ENCODE data around the gene IL4. TPM values are rescaled to one million over a fixed set of nuclear protein-coding genes. Genes with fewer than 3 reads are reported as not detected.

The IL4 gene
- total and polyA plus RNA-seq, 2 of the 13 experiments (the other 11 are each of a cell fraction or from before 2014, with no cell fraction given), result not detected

- Histone ChIP-seq H3K79me2 (ENCODE audit: insufficient read depth, low read length) (no peaks in the 10 kb centered on the region), H3K27ac (ENCODE audit: extremely low read length, insufficient read depth, low read length) (no peak overlapping the region), H3K4me2 (ENCODE audit: low read depth, low read length) (no peak overlapping the region), H4K20me1 (ENCODE audit: insufficient read depth, low read length) (no peaks in the 10 kb centered on the region), H3K4me1 (ENCODE audit: insufficient read depth, low read length) (peaks cover 18% of the 10 kb centered on the region), H3K27me3 (ENCODE audit: control insufficient read depth in 1 of 2, insufficient read depth in 2 of 2, low read length in 2 of 2) (no peaks in the 10 kb centered on the region), H3K4me3 (replicated peaks in 1 of 3; ENCODE audit: insufficient read depth in 1 of 3, low read depth in 2 of 3, low read length in 3 of 3) (no peak overlapping the region), H3K9ac (ENCODE audit: insufficient read depth, low read depth, low read length) (no peak overlapping the region), H3K9me3 (ENCODE audit: low read length) (peaks cover 10% of the 10 kb centered on the region; the same call in 1 of the 2 replicates), H2AFZ (ENCODE audit: low read length) (no peak overlapping the region), H3K36me3 (replicated peaks in 1 of 2; ENCODE audit: control insufficient read depth in 1 of 2, insufficient read depth in 2 of 2, low read length in 2 of 2) (peaks cover 5 to 31% of the 10 kb centered on the region in 2 experiments)
- intact Hi-C loops (cut with micrococcal nuclease; ENCODE audit: unreplicated experiment), result no loop called here
- DNase-seq (ENCODE audit: low spot score), result no peak
- ChIA-PET POLR2A (no interaction called here), CTCF (ENCODE audit: low intra/inter-chr PET ratio, low total read pairs) (no interaction called here)
- no peak for TF ChIP-seq ZNF446 (CRISPR knock-in tag; IDR thresholded peaks at IDR 0.05)
- no peak for TF ChIP-seq RBFOX2 (IDR thresholded peaks at IDR 0.05; ENCODE audit: low read depth, low read length)
- TF ChIP-seq TRIM24 (CRISPR knock-in tag; IDR thresholded peaks at IDR 0.05), result no peak
- TF ChIP-seq ZNF160 (CRISPR knock-in tag; IDR thresholded peaks at IDR 0.05), result no peak
- TF ChIP-seq MYNN (CRISPR knock-in tag; IDR thresholded peaks at IDR 0.05; ENCODE audit: low read depth), result no peak
- TF ChIP-seq PRDM15 (CRISPR knock-in tag; IDR thresholded peaks at IDR 0.05), result no peak
- no peak for TF ChIP-seq SNAPC5 (CRISPR knock-in tag; IDR thresholded peaks at IDR 0.05; ENCODE audit: borderline replicate concordance)
- no peak for TF ChIP-seq SIN3B (IDR thresholded peaks at IDR 0.05; ENCODE audit: low read length)
- no peak for TF ChIP-seq NFIB (CRISPR knock-in tag; IDR thresholded peaks at IDR 0.05; ENCODE audit: borderline replicate concordance)
- TF ChIP-seq MED1 (CRISPR knock-in tag; IDR thresholded peaks at IDR 0.05), result no peak
- no peak for TF ChIP-seq ZNF782 (CRISPR knock-in tag; IDR thresholded peaks at IDR 0.05; ENCODE audit: borderline replicate concordance)
- no peak for TF ChIP-seq PAWR (CRISPR knock-in tag; IDR thresholded peaks at IDR 0.05; ENCODE audit: borderline replicate concordance)
- TF ChIP-seq SKIL (CRISPR knock-in tag; IDR thresholded peaks at IDR 0.05; ENCODE audit: borderline replicate concordance), result no peak
- no peak for TF ChIP-seq KDM3A (CRISPR knock-in tag; IDR thresholded peaks at IDR 0.05; ENCODE audit: low read depth)
- TF ChIP-seq ZNF260 (CRISPR knock-in tag; IDR thresholded peaks at IDR 0.05; ENCODE audit: borderline replicate concordance, low read depth), result no peak
- ATAC-seq, result no peak
- FAIRE-seq, result no peak
- in situ Hi-C loops (cut with HindIII; ENCODE audit: extremely low pct_ligation_motif_present, low pct_unique_long_range_greater_than_20kb), result no loop called here
- no TSS peak for BruUV-seq (replicated peaks)
Measured at GRCh38 chr5:132644177-132644576, 29.6 kb upstream of the IL4 start.

Data from HepG2 (cell line).